Inferior parietal cortex (tissue), 1 donor: ENCODE results near the gene DIP2C.

ENCODE experiments used
- DNase-seq: peaks from one replicate; pipeline ENCODE4 v3.0.0-alpha.2; 2016; ENCODE audit errors: extremely low spot score

DIP2C gene

GRCh38 chr10:235915-236314, 453.6 kb downstream of the DIP2C start:
- no peak for DNase-seq

DNA sequence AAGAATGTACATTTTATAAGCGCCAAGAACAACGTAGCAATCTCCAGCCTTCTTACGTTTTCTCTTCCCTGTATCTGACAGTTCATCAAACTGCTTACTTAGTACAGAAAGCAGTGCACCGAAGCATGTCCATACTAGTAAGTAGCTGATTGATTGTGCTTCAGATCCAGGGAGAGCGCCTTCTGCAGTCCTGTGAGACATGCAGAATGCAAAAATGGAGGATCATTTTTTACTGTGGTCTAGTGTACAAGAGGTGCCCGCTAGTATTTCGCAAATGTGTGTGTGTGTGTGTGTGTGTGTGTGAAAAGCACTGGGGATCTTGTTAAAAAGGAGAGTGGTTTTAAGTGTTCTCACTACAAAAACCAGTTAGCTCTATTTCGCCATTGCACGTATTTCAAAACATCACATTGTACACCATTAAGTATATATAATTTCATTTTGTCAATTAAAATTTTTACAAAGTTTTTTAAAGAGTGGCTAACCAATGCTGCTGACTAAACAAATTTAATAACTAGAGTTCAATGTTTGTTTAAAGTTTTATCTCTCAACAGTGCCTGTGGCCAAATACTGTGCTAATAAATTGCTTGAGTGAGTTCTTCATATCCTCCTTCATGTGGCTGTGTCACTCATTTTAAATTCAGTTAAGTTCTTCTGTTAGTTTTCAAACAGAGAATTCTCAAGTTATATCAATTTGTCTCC, 454.6 kb downstream of the DIP2C start:
- no peak for DNase-seq

- no peak for DNase-seq
Observed at GRCh38 chr10:232878-233277, 456.6 kb downstream of the DIP2C start.

DNA sequence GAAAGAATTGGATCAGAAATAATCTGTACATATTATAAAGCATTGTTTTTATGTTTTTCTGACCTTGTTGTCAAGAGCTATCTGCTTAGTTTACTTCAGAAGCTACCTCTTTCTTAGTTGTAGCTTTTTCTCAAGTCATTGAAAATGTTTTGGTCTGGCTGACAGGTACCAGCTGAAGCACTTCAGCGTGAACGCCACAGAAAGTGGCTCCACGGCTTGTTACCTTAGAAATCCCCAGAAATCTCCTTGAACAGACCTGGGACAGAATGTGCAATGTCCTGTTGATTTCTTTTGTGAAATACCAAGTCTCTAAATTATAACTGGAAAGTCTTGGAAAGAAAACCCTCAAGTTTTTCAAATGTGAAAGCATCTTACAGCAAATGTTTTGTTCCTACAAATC, 457.4 kb downstream of the DIP2C start:
- DNase-seq: no peak

- no peak for DNase-seq
Observed at GRCh38 chr10:230758-231157, 458.7 kb downstream of the DIP2C start.

- DNase-seq: no peak
Observed at GRCh38 chr10:228366-228765, 461.1 kb downstream of the DIP2C start.

- no peak for DNase-seq
Observed at GRCh38 chr10:227014-227413, 462.5 kb downstream of the DIP2C start.

DNA sequence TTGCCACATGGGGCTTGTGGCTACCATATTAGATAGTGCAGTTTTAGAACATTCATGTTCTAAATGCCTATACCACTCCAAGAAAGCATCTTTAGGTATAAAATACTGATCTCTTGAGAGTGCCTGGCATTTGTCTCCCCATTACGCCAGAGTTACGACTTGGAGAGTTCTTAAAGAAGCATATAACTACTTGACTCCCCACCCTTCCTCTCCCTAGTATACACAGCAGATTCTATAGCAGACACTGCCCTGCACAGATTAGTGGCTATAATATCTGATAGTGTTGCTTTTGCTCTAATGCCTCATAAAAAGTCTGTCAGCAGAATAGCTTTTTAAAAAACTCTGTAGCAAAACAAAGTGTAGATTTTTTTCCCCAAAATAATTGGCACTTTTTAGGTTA, 463.4 kb downstream of the DIP2C start:
- DNase-seq: no peak

GRCh38 chr10:224571-224970, 464.9 kb downstream of the DIP2C start:
- DNase-seq: no peak
